Stimulated activated CD4-positive, alpha-beta T cell treated with anti-CD3 and anti-CD28 coated beads, Interleukin-2, amount 100 ng/mL, for 24 hours (primary cell): ENCODE measurements around the gene RHOBTB1.
"Not testable (repeated sequence)": the region's sequence is repeated elsewhere in the genome, so short reads cannot be mapped to it uniquely, and the experiment has no call there.

Experiments used
- DNase-seq, 2 donors: peaks; one replicate each; pipeline ENCODE4 v3.0.0-alpha.2; 2020

RHOBTB1 gene

DNA sequence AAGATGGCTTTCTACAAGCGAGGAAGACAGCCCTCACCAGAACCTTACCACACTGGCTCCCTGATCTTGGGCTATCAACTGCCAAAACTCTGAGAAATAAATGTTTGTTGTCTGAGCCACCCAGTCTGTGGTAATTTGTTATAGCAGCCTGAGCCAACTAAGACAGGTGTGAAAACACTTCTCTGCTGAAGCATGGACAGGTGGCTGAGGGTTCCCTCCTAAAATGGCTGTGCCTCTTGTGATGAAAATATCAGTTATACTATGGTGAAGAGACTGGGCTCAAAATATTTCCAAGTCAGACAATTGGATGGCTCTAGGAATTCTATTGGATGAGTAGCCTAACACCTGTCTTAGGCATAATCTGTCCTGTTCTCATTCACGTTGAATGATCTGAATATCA, 87.6 kb downstream of the RHOBTB1 start:
- DNase-seq = no peak

DNA sequence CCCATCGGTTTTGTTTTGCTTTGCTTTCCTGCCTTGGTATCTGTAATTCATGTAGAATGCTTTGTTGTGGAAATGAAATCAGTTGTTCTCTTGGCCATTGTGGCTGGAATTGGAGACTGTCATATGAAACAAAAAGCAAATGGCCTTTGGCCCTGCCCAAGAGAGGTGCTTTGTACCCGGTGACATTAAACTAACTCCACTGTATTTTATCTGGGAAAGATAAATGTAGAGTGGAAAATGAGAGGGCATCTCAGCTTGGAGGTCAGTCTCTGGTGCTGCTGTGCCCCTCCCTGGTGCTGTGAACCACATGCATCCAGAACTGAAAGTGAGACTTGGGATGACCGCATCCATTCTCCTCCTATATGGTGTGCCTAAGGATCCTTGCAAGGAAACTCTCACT, 90.3 kb downstream of the RHOBTB1 start:
- DNase-seq = no peak

DNA sequence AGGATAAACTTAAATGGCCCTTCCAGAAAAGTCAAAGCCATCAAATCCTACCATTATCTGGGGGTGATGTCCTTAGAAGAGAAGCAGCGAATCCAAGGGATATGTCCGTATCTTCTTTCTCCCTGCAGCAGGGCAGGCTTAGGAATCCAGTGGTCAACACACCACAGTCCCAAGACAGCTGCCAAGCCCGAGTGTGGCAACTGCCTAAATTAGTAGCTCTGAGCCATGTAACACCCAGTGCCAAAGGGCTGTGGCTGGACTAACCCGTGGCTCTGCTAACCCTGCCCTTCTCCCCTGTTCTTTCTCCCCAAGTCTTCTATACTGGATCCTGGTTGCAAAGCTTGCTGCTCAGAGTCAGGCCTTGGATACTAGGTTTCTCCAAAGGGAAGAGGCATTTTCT, 90.9 kb downstream of the RHOBTB1 start:
- no peak for DNase-seq

DNA sequence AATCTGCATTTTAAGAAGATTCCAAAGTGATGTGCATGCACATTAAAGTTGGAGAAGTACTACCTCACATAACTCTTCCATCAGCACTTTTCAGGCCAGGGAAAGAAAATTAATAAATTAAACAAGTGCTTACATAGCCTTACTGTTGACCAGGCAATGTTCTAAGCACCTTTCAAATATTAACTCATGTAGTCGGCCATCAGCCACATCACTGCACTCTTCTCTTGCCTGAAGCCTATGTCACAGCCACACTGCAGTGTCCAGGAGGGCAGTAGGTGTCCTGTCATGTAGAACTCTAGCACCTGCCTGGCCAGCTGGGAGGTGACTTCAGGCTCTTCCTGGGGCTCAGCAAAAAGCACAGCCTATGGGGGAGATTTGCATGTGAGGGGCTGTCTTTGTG, 94.2 kb downstream of the RHOBTB1 start:
- DNase-seq = no peak

DNA sequence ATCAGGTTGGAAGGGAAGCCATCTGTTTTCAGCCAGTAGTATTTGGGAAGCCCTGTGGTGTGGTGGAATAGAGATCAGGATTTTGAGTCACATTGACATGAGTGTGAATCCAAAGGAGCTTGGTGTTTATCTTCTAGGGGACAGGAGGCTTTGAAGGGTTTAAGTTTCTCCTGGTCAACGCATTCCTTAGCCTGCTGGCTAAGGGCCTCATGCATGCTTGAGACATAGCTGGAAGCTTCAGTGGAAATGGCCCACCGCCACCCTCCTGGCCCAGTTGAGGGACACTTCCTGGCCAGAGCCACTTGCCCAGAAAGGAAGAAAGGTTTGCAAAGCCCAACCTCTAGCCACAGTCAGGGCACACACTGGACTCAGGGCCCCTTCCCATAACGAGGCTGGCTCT, 94.8 kb downstream of the RHOBTB1 start:
- no peak for DNase-seq

DNA sequence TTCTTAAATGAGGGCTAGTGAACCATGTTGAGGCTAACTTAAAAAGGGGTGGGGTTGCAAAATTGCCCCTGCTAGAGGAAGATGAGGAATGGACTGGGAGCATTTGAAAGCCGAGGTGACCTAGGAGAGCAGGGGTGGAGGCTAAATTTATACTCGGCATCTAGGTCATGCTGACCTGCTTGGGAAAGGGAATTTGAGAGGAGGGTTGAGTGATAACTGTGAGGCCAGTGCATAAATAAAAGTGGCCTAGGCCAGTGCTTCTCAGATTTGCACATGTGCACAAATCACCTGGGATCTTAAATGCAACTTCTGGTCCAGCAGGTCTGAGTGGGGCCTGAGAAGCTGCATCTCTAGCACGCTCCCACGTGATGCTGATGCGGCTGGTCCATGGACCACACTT, 95.3 kb downstream of the RHOBTB1 start:
- DNase-seq = no peak

DNA sequence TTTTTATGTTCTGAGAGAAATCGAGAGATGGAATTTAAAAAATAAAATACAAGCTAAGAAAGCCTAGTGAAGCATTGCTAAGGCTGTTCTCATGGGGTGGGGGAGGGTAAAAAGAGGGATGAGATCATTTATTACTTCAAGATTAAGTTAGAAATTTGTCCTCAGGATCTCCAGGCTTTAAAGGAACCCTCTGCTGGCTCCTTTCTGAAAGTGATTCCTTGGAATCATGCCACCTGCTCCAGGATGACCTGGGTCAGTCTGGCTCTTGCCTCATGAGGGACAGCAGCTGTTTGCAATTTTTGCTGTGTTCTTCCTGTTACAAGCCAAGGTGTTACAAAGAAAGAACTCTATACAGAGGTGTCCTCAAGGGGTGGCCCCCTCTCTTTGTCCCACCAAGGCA, 95.9 kb downstream of the RHOBTB1 start:
- no peak for DNase-seq

DNA sequence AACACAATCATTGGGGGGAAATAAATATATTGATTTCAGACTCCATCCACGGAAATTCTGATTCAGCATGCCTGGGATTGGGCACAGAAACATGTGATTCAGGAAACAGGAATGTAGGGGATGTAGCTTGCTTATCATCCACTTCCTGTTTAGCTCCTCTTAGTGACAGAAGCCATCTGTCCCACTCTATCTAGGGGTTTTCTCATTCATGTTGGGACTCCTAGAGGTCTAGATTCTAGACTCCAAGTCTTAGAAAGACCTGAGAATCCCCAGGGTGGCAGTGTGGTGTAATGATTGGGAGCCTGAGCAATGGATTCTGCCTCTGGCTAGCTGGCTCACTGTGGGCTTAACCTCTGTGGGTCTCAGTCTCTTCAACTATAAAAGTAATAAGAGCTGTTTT, 97.8 kb downstream of the RHOBTB1 start:
- no peak for DNase-seq

DNA sequence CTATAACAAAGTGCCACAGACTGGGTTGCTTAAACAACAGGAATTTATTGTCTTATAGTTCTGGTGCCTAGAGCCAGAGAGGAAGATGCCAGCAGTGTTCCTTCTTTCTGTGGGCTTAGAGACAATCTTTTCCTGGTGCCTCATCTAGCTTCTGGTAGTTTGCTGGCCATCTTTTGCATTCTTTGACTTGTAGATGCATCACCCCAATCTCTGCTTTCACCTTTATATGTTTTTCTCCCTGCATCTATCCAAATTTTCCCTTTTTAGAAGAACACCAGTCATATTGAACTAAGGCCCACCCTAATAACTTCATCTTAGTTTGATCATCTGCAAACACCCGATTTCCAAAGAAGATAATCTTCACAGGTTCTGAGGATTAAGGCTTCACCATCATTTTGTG, 98.9 kb downstream of the RHOBTB1 start:
- no peak for DNase-seq

DNA sequence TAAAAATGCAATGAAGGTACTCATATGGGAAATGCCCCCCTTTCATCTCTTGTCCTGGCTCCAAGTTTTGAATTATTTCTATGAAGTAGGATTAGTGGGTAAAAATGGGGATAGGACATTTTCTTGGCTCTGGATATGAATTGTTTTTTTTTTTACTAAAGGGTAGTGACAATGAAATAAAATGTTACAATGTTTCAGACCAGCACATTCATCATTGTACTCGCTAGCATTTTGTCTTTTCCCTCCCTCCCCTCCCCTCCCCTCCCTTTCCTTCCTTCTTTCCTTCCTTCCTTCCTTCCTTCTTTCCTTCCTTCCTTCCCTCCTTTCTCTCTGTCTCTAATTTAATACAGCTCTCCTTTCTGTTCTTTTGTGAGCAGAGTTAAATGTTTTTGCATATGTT, 101.3 kb downstream of the RHOBTB1 start:
- no peak for DNase-seq

DNA sequence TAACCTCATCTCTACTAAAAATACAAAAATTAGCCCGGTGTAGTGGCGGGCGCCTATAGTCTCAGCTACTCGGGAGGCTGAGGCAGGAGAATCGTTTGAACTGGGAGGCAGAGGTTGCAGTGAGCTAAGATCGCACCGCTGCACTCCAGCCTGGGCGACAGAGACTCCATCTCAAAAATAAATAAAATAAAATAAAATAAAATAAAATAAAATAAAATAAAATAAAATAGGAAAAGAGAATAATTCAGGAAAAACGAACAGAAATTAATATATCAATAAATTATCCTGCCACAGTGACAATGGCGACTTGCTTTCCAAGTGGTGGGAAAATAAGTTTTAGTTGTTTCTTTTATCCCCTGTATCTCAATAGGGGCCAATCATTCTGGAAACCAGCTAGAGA, 102.8 kb downstream of the RHOBTB1 start:
- DNase-seq = not testable (repeated sequence)

DNA sequence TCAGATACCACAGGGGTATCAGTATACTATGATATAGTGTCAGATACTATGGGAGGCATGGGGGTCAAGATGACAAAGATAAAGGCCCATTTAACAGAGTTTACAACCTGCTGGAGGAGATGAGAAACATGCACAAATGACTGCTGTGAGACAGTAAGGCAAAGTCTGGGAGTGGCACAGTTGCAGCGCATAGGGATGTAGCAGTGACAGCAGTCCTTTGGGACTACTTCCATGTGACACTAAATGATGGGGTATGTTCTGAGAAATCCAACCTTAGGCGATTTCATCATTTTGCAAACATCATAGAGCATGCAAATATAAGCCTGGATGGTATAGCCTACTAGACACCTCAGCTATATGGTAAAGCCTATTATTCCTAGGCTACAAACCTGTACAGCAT, 108.9 kb downstream of the RHOBTB1 start:
- DNase-seq = no peak

DNA sequence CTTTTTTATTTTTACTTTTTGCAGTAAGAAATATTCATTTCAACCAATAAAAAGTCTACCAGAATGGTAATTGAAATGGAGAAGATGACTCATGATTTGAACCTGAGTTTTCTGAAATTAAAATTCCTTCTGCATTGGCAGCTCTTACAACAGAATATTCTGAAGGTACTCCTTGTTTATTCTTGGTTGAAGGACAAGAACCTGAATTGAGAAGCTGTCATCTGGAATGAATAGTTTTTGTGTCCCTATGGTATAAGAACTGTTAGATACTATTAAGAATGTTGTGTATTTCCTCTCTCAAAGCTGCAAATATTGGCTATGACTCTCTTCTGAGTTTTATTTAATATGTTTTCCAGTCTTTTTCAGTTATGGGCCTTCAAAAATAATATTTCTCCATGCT, 109.6 kb downstream of the RHOBTB1 start:
- DNase-seq = no peak

DNA sequence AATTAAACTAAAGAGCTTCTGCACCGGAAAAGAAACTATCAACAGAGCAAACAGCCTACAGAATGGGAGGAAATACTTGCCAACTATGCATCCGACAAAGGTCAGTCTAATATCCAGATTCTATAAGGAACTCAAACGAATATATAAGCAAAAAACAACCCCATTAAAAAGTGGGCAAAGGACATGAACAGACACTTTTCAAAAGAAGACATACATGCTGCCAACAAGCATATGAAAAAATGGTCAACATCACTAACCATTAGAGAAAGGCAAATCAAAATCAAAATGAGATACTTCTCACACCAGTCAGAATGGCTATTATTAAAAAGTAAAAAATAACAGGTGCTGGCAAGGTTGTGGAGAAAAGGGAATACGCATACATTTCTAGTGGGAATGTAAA, 111.8 kb downstream of the RHOBTB1 start:
- not testable (repeated sequence) for DNase-seq

DNA sequence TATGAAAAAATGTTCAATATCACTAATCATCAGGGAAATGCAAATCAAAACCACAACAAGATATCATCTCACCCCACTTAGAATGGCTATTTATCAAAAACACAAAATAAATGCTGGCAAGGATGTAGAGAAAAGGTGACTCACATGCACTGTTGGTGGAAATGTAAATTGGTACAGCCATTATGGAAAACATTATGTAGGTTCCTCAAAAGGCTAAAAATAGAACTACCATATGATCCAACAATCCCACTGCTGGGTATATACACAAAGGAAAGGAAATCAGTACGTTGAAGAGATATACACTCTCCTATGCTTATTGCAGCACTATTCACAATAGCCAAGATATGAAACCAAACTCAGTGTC, 115.5 kb downstream of the RHOBTB1 start:
- DNase-seq = no peak

DNA sequence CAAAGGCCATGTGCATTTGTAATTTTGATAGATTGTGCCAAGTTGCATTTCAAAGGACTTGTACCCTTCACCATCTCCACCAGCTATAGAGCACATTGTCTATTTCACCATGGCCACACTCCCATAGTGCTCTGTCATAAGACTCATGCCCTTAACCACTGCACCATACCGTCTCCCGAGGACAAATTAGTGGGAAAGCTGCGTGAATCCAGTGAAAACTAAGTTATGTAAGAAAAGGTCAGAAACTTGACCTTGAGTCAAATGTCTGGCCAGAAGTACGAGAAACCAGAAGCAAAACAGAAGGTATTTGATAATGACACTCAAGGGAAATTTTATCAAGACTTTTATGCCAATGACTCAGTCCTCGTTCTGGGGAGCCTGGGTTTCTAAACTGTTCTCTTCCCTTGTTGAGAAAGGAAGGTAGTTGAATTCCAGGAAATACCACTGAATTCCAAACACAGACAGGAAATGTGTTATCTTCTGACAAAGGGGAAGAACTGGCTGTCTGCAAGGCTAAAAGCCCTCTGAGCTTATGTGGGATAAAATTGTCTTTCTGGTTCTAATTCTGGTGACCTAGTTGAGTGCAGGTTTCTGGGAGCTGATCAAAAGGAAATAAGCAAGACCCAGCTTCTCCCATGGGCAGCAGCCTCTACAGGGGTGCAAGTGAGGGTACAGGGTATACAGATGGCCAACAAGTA, 116.0 kb downstream of the RHOBTB1 start:
- no peak for DNase-seq

DNA sequence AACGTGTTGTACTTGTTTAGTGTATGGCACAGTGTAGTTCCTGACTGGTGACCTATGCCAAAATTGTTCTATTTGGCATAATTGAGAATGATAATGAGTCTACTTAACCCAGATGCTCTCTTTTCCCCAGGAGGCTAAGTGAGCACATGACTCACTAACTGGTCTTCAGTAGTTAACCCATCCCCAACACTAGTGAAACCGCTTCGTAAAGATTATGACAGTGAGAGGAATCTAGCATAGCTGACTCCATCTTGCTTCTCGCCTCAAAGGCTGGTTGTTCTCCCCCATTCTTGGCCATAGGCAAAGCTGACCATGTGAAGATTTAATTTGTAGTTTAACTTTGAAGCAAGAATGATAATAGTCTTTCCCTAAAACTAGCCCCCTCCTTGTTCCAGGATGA, 118.5 kb downstream of the RHOBTB1 start:
- DNase-seq = no peak

DNA sequence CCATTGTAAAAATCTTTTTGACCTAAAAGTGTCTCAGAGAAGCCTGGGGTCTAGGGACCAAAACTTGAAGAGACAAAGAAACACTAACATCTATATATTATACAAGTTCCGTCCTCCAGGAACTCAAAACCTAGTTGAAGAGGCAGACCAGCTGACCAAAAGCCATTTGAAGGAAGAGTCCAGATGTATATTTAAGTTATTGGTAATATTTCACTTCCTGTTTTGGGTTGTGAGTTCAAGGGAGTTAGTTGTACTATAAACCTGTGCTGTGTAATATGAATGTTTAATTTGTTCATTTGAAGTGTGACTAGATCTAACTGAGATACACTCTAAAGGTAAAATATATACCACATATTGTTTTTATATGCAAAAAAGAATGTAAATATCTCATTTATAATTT, 120.7 kb downstream of the RHOBTB1 start:
- DNase-seq = no peak

DNA sequence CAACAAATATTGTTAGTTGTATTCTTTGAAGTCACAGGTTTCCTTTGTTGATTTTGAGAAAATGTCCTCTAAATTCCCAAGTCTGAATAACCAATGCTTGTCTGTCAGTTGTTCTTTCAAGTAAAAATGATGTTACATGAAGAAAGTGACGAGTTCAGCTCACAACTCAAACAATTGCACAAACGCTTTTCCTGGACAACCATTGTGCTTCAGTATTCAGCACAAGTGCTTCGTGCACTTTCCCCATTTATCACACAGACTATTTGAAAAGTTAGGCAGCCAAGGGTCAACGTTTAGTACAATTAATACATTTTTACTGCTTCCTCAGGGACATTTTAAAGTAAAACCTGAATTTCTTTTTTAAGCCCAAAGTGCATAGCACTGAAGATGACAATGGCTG, 121.2 kb downstream of the RHOBTB1 start:
- no peak for DNase-seq

DNA sequence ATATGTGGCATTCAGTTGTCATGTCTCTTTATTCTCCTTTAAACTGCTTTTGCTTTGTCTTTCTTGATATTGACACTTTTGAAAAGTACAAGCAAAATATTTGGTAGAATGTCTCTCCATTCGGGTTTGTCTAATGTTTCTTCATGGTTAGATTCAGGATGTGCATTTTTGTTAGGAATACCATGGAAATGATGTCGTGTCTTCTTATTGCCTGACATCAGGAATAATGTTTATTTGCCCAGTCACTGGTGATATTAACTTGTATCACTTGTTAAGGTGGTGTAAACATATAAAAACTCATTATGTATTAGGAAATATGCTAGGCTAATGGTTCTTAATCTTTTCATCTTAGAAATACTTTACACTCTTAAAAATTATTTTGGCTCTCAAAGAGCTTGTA, 122.3 kb downstream of the RHOBTB1 start:
- DNase-seq = no peak

DNA sequence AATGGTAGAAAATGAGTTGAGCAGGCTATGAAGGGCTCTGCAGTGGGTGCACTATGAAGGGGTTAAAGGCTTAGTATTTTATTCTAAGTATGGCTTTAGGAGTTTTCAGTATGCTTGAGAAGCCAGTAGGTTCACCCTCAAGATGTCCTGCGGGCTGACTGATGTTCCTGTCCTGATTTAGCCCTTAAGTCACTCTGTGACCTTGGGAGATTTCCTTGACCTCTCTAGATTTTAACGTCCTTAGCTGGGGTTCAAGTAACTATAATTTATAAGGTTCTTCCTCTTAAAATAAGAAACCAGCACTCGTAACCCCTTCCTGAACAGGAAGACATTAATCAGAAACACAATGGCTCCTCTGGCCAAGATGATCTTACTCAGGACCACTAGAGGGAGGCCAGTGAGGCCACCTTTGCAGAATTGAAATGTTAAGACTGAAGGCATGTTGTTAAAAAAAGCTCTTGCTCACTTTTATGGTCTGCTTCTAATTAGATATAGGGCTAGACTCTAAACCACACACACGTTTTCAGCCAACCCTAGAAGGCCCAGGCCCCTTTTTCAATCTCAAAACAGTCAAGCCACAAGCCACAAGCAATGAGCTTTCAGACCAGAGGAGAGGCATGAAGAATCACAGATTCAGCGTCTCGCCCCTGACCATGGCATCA, 123.8 kb downstream of the RHOBTB1 start:
- DNase-seq = no peak
